Mucosa of stomach (tissue), 1 donor: ENCODE results near the gene SMAD6.

Source experiments
- H3K27me3 ChIP-seq: one replicate; pipeline ENCODE4 v1.7.0; 2013; ENCODE audit warnings: mild to moderate bottlenecking, low read length; ENCODE audit not compliant: control insufficient read depth, insufficient read depth
- H3K36me3 ChIP-seq: one replicate; pipeline ENCODE4 v1.7.0; 2013; ENCODE audit warnings: low read length; ENCODE audit not compliant: control insufficient read depth, insufficient read depth
- H3K4me1 ChIP-seq: one replicate; pipeline ENCODE4 v1.7.0; 2013; ENCODE audit warnings: mild to moderate bottlenecking, low read length; ENCODE audit not compliant: control insufficient read depth, insufficient read depth
- H3K4me3 ChIP-seq: one replicate; pipeline ENCODE4 v1.7.0; 2013; ENCODE audit warnings: low read length
- H3K9ac ChIP-seq: one replicate; pipeline ENCODE4 v1.7.0; 2013; ENCODE audit warnings: mild to moderate bottlenecking, low read length, moderate library complexity
- H3K9me3 ChIP-seq: one replicate; pipeline ENCODE4 v1.7.0; 2013; ENCODE audit warnings: mild to moderate bottlenecking, low read length, moderate library complexity; ENCODE audit not compliant: control insufficient read depth
- donor health status: Pancreatic carcinoma.

SMAD6 gene

GRCh38 chr15:66706840-66707239 lies 4.8 kb downstream of the SMAD6 start:
- H3K4me3 ChIP-seq: no peak overlapping the region
- H3K4me1 ChIP-seq: peaks cover 38% of the 10 kb centered on the region
- H3K9ac ChIP-seq: peak overlapping the region; percentile 51
- H3K9me3 ChIP-seq: no peaks in the 10 kb centered on the region
- H3K36me3 ChIP-seq: no peaks in the 10 kb centered on the region
- H3K27me3 ChIP-seq: no peaks in the 10 kb centered on the region

DNA sequence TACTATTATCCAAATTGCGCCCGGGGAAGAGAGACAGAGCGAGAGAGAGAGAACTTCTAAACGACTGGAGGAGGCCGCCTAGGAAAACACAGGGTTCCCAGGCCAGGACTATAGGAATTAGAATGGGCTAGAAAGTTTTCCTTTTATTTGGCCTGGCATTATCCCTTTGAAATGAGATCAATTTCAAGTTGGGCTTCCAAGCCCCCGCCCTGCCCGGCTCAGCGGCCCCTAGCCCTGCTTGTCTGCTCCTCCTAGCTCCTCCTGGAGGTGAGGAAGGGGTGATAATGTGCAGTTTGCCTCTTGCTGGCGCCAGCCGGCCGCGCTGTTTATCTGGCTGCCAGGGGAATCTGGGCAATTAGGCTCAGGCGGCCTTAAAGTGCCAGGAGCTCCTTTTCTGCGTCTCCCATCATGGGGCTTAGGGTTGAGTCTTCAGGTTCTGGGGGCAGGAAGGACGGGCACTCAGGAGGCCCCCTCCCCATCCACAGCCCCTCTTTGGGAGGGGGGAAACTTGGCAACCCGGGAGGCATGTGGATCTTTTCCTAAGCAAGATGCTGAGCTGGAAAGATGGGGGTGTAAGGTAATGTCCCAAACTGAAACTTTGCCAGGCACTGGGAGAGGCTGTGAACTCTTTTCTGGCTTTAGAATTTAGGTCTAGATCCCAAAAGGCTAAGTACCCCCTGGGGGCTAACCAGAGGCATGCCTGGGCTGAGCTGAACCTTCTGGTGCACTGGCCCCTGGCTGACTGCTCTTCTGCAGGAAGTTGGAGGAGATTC lies 5.5 kb downstream of the SMAD6 start:
- Histone ChIP-seq H3K27me3 (no peaks in the 10 kb centered on the region), H3K9me3 (no peaks in the 10 kb centered on the region), H3K9ac (peak overlapping the region; percentile 51), H3K4me1 (peaks cover 38% of the 10 kb centered on the region), H3K36me3 (no peaks in the 10 kb centered on the region), H3K4me3 (no peak overlapping the region)

GRCh38 chr15:66708389-66708788 lies 6.4 kb downstream of the SMAD6 start:
- H3K4me3 ChIP-seq: no peak overlapping the region
- no peak overlapping the region for H3K9ac ChIP-seq
- H3K4me1 ChIP-seq: peaks cover 39% of the 10 kb centered on the region
- no peaks in the 10 kb centered on the region for H3K36me3 ChIP-seq
- H3K9me3 ChIP-seq: no peaks in the 10 kb centered on the region
- no peaks in the 10 kb centered on the region for H3K27me3 ChIP-seq

DNA sequence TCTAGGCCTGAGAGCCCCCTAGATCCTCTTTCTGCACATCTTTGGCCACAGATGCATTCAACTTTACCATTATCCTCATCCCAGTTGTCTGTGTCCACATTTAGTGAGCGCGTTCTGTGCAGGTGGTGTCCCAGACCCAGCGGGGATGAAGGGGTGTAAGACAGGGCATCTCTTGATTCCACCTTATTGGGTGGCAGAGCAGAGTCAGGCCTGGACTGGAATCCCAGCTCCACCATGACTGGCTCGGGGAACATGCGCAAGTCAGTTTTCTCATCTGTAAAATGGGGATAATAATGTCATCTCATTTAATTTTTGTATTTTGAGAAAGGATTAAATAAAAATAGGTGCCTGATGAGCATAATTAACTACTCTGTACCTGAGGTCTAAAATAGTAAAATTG lies 7.8 kb downstream of the SMAD6 start:
- Histone ChIP-seq H3K4me3 (no peak overlapping the region), H3K9me3 (no peaks in the 10 kb centered on the region), H3K36me3 (no peaks in the 10 kb centered on the region), H3K4me1 (peaks cover 49% of the 10 kb centered on the region), H3K27me3 (no peaks in the 10 kb centered on the region), H3K9ac (no peak overlapping the region)

DNA sequence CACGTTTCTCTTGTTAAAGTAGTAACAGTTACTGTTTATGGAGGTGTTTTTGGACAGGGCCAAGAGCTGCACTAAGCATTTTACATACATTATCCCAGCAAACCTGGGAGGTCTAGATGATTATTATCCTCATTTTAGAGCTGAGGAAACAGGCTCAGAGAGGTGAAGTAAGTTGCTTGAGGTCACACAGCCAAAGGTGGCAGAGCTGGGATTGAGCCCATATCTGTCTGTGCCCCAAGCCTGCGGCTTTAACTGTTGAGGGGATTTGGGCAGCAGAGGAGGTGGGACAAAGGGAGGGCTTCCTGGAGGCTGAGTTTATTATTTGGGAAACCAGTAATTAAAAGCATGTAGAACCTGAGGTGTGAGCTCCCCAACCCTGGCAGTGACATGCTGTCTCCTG lies 9.2 kb downstream of the SMAD6 start:
- no peak overlapping the region for H3K9ac ChIP-seq

GRCh38 chr15:66711862-66712261 lies 9.8 kb downstream of the SMAD6 start:
- Histone ChIP-seq H3K9ac (no peak overlapping the region), H3K4me3 (no peak overlapping the region), H3K36me3 (no peaks in the 10 kb centered on the region), H3K27me3 (no peaks in the 10 kb centered on the region), H3K9me3 (no peaks in the 10 kb centered on the region), H3K4me1 (peaks cover 29% of the 10 kb centered on the region)

More for the DNA sequence above, 9.2 kb downstream of the SMAD6 start:
- no peak overlapping the region for H3K4me3 ChIP-seq
- H3K27me3 ChIP-seq: no peaks in the 10 kb centered on the region
- no peaks in the 10 kb centered on the region for H3K9me3 ChIP-seq
- H3K36me3 ChIP-seq: no peaks in the 10 kb centered on the region
- H3K4me1 ChIP-seq: peaks cover 35% of the 10 kb centered on the region

- H3K36me3 ChIP-seq: peaks cover 2% of the 10 kb centered on the region
- no peaks in the 10 kb centered on the region for H3K27me3 ChIP-seq
- no peak overlapping the region for H3K9ac ChIP-seq
- H3K9me3 ChIP-seq: no peaks in the 10 kb centered on the region
- peaks cover 13% of the 10 kb centered on the region for H3K4me1 ChIP-seq
- no peak overlapping the region for H3K4me3 ChIP-seq
Measured at GRCh38 chr15:66713843-66714508, 11.9 kb downstream of the SMAD6 start.

DNA sequence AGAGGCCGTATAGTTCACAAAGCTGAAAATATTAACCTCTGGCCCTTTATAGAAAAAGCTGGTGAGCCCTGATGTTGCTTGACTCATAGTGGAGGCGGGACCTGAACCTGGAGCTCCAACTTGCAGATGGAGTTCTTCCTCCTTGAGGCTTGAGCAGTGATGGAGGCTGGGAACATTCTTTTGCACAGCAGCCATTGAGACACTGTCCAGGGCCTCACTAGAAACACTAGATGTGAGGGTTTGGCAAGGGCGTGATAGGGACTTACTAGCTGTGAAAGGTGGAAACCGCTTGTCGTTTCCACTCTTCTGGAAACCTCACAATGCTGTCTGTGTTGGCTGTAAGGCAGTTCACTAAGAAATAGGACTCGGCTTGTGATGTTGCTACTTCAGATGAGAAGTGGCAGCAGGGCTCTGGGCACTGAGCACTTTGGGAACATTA lies 12.5 kb downstream of the SMAD6 start:
- Histone ChIP-seq H3K27me3 (no peaks in the 10 kb centered on the region), H3K36me3 (peaks cover 6% of the 10 kb centered on the region), H3K9ac (no peak overlapping the region), H3K9me3 (no peaks in the 10 kb centered on the region), H3K4me3 (no peak overlapping the region), H3K4me1 (peaks cover 13% of the 10 kb centered on the region)

DNA sequence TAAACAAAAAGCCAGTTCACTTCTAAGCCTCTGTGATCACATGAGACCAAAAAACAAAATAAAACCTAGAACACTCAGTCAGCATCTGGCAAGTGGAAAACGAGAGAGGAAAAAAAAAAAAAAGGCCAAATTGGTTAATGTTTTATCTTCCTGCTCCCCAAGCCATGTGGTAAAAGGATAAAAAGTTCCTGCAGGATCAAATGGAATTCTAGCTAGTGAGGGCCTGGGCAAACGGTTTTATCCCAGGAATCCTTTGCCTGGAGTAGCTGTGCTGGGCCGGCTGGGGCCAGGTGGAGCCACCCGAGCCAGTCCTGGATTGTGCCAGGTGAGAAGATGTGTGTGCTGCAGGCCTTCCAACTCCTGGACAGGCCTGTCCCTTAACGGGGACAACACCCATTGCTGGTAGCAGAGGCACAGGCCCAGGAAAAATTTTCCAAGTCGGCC lies 13.2 kb downstream of the SMAD6 start:
- no peak overlapping the region for H3K4me3 ChIP-seq
- no peaks in the 10 kb centered on the region for H3K27me3 ChIP-seq
- H3K36me3 ChIP-seq: peaks cover 6% of the 10 kb centered on the region
- peaks cover 13% of the 10 kb centered on the region for H3K4me1 ChIP-seq
- no peaks in the 10 kb centered on the region for H3K9me3 ChIP-seq
- no peak overlapping the region for H3K9ac ChIP-seq

GRCh38 chr15:66715720-66716655 lies 14.0 kb downstream of the SMAD6 start:
- no peaks in the 10 kb centered on the region for H3K9me3 ChIP-seq
- H3K4me3 ChIP-seq: no peak overlapping the region
- H3K9ac ChIP-seq: no peak overlapping the region
- H3K4me1 ChIP-seq: peaks cover 18% of the 10 kb centered on the region
- peaks cover 6% of the 10 kb centered on the region for H3K36me3 ChIP-seq
- H3K27me3 ChIP-seq: no peaks in the 10 kb centered on the region

DNA sequence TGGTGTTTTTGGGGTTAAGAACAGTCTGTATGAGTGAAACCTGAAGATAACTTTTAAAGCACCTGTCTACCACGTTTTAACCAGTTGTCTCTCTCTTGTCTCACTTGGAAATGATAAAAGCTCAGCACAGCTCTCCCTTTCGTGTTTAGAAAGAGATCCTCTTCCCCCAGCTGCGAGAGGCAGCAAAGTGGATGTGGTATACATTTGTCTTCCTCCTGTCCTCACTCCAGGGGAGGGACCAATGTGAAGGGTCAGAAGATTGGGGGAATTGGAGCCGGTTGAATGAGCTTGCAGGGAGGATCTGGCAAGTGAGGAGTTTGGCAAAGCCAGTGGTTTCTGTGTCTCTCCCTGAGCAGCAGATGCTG lies 14.6 kb downstream of the SMAD6 start:
- H3K4me1 ChIP-seq: peaks cover 24% of the 10 kb centered on the region
- peaks cover 6% of the 10 kb centered on the region for H3K36me3 ChIP-seq
- H3K9me3 ChIP-seq: no peaks in the 10 kb centered on the region
- H3K27me3 ChIP-seq: no peaks in the 10 kb centered on the region
- no peak overlapping the region for H3K9ac ChIP-seq
- H3K4me3 ChIP-seq: no peak overlapping the region
